Activated naive CD4-positive, alpha-beta T cell treated with anti-CD3 and anti-CD28 coated beads, Interleukin-2, amount 50 U/mL, for 24 hours (primary cell): ENCODE data around the gene SYNC.
A peak's percentile ranks its signal among the peaks of the same experiment; 100 is the strongest.
"Not testable (repeated sequence)": the region's sequence is repeated elsewhere in the genome, so short reads cannot be mapped to it uniquely, and the experiment has no call there.

Source experiments
- H3K27ac Mint-ChIP-seq: one replicate; pipeline ENCODE4 v1.8.0; 2021; ENCODE audit warnings: mild to moderate bottlenecking, mixed read lengths
- H3K27me3 Mint-ChIP-seq: one replicate; pipeline ENCODE4 v1.8.0; 2021; ENCODE audit warnings: mixed read lengths
- H3K36me3 Mint-ChIP-seq: one replicate; pipeline ENCODE4 v1.8.0; 2021; ENCODE audit warnings: mixed read lengths
- H3K4me1 Mint-ChIP-seq: one replicate; pipeline ENCODE4 v1.8.0; 2021; ENCODE audit warnings: mixed read lengths
- H3K4me3 Mint-ChIP-seq: one replicate; pipeline ENCODE4 v1.8.0; 2021; ENCODE audit warnings: mild to moderate bottlenecking, mixed read lengths
- H3K9me3 Mint-ChIP-seq: one replicate; pipeline ENCODE4 v1.8.0; 2021; ENCODE audit warnings: mixed read lengths

SYNC gene

DNA sequence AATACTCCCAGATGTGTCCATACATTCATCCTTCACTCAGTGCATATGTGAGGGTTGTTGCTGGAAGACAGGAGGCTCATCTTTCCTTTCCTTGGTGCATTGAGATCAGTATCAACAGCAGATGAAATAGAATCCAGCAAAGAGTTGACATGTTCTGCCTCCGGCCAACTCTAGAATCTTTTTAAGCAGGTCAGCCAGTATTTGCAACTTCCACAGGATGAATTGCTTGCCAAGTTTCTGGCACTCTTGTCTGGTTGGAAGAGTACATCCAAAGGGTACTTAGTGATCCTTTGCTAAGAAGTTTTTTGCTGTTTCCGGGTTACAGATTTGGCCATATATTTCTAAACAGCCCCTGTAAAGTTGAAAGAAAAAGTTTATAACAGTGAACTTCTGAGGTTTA, 21.1 kb downstream of the SYNC start:
- Mint-ChIP-seq H3K27ac (no peak overlapping the region), H3K4me3 (no peak overlapping the region), H3K27me3 (no peaks in the 10 kb centered on the region), H3K4me1 (peaks cover 7% of the 10 kb centered on the region), H3K36me3 (peaks cover 13% of the 10 kb centered on the region), H3K9me3 (no peaks in the 10 kb centered on the region)

DNA sequence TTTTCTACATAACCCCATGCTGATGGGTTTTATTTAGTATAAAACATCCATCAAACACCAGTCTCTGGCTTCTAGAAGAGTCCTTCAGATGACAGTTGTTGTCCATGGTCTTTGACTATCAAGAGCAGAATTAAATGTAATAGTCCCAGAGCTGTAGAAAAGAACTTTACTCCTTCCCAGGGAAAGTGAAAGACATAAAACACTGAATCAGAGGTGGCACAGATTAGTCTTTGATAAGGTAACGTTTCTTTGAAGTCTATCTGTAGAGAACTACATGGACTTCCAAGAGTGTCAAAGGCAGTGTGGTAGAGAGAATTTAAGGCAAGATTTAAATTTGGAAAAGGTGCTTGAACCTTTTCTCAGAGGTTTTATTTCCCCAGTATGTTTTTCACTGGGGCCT, 21.9 kb downstream of the SYNC start:
- Mint-ChIP-seq H3K27ac (peak overlapping the region; percentile 46), H3K36me3 (peaks cover 11% of the 10 kb centered on the region)

DNA sequence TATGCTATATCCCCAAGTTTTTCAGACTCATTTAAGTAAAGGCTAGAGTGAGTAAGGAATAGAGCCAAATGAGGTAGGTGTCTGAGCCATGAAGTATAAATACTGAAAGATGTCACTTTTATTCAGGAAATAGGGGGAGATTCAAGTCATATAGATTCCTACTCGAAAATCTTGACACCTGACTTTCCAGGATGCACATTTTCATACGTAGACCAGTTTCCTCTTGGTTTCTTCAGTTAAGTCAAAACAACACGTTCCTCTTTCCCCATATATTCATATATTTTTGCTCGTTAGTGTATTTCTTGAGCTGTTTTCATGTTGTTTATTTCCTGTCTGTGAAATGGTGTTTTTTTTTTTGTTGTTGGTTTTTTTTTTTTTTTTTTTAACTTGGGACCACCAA, 22.6 kb downstream of the SYNC start:
- H3K4me1 Mint-ChIP-seq, H3K27ac Mint-ChIP-seq, H3K27me3 Mint-ChIP-seq, H3K9me3 Mint-ChIP-seq, H3K4me3 Mint-ChIP-seq: not testable (repeated sequence)
- peaks cover 11% of the 10 kb centered on the region for H3K36me3 Mint-ChIP-seq

More for the DNA sequence above, 21.9 kb downstream of the SYNC start:
- H3K9me3 Mint-ChIP-seq = no peaks in the 10 kb centered on the region
- H3K4me1 Mint-ChIP-seq = peaks cover 7% of the 10 kb centered on the region
- no peaks in the 10 kb centered on the region for H3K27me3 Mint-ChIP-seq
- no peak overlapping the region for H3K4me3 Mint-ChIP-seq

DNA sequence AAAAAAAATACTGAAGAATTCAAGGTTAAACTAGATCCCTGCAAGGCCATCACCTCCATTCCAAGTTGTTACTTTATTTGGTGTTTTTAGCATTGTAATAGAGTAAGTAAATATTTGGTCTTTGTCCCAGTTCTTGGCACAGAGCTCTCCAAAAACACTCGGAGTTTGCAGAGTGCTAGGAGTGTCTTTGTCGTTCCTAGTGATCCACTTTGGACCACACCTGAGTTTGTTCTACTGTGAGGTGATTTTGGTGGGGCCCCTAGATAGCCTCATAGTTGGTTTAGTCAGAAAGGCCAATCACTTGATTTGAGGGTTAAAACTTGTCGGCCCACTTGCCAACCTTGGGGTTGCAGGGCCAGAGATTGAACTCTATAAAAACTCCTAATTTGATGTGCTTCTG, 25.6 kb downstream of the SYNC start:
- Mint-ChIP-seq H3K27ac (no peak overlapping the region), H3K36me3 (peaks cover 13% of the 10 kb centered on the region), H3K4me3 (no peak overlapping the region), H3K9me3 (no peaks in the 10 kb centered on the region), H3K4me1 (no peaks in the 10 kb centered on the region), H3K27me3 (no peaks in the 10 kb centered on the region)

DNA sequence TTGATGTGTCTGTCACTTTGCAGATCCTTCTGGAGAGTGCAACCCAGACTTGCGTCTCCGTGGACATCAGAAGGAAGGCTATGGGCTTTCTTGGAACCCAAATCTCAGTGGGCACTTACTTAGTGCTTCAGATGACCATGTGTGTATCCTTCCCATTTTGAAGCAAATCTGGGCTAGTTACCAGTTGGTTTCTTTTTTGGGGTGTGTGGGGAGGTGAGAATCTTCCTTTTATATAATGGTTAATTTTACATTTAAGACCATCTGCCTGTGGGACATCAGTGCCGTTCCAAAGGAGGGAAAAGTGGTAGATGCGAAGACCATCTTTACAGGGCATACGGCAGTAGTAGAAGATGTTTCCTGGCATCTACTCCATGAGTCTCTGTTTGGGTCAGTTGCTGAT, 33.9 kb downstream of the SYNC start:
- Mint-ChIP-seq H3K4me1 (peaks cover 11% of the 10 kb centered on the region), H3K36me3 (peaks cover 19% of the 10 kb centered on the region)
- H3K4me3 Mint-ChIP-seq, H3K9me3 Mint-ChIP-seq, H3K27me3 Mint-ChIP-seq, H3K27ac Mint-ChIP-seq: not testable (repeated sequence)

DNA sequence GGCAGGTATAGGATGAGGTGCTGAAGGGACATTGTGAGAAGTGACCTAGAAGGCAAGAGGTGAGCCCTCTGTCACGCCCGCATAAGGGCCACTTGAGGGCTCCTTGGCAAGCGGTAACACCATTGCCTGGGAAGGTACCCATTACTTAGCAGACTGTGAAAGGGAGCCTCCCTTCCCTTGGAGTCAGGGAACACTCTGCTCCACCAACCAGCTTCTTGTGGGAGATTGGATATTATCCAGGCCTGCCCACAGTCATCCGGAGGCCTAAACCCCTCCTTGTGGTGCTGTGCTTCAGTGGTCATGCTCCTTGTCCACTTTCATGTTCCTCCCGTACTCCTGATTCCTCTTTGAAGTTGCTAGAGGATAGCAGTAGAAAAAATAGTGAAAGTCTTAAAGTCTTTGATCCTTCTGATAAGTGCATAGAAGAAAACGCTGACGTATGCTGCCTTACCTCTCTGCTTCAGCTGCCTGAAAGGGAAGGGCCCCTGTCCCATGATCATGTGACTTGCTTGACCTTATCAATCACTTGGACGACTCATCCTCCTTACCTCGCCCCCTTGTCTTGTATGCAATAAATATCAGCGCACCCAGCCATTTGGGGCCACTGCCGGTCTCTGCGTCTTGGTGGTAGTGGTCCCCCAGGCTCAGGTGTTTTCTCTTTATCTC, 35.5 kb downstream of the SYNC start:
- Mint-ChIP-seq H3K36me3 (peaks cover 14% of the 10 kb centered on the region), H3K27ac (no peak overlapping the region), H3K9me3 (no peaks in the 10 kb centered on the region), H3K27me3 (no peaks in the 10 kb centered on the region), H3K4me1 (peaks cover 11% of the 10 kb centered on the region), H3K4me3 (no peak overlapping the region)

DNA sequence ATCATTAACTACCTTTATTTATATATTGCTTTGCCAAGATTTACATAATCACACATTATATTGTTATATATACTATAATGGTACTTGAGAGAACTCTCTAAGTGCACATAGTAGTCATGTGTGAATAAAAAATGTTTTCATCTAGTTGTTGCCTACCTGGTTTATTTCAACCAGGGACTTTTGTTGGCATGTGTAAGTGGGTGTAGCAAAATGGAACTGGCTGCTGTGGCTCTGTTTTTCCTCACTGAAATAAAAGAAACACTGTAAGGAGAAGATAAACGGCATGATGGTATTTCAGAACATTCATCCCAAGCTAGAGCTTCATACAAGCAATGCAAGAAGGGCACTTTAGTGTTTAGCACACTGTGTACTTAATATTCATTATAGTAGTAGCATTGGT, 36.7 kb downstream of the SYNC start:
- Mint-ChIP-seq H3K27me3 (no peaks in the 10 kb centered on the region), H3K9me3 (no peaks in the 10 kb centered on the region), H3K27ac (no peak overlapping the region), H3K36me3 (peaks cover 14% of the 10 kb centered on the region), H3K4me3 (no peak overlapping the region), H3K4me1 (peaks cover 12% of the 10 kb centered on the region)

DNA sequence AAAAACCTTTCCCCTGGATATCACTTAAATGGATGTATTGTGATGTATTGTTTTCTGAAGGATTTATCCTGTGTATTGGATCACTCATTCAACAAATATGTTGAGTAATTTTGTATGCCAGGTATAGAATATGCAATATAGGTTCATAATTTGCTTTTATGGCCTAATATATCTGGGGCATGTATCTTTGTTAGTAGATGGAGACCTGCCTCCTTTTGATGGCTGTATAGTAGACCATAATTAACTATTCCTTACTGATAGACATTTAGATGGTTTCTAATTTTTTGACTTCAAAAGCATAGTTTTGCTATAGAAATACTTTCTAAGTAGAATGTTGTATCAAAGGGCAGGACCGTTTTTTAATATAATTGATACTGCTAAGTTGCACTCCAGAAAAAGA, 43.0 kb downstream of the SYNC start:
- Mint-ChIP-seq H3K4me1 (peaks cover 30% of the 10 kb centered on the region), H3K27ac (no peak overlapping the region), H3K36me3 (peaks cover 22% of the 10 kb centered on the region), H3K27me3 (no peaks in the 10 kb centered on the region), H3K9me3 (no peaks in the 10 kb centered on the region), H3K4me3 (no peak overlapping the region)

DNA sequence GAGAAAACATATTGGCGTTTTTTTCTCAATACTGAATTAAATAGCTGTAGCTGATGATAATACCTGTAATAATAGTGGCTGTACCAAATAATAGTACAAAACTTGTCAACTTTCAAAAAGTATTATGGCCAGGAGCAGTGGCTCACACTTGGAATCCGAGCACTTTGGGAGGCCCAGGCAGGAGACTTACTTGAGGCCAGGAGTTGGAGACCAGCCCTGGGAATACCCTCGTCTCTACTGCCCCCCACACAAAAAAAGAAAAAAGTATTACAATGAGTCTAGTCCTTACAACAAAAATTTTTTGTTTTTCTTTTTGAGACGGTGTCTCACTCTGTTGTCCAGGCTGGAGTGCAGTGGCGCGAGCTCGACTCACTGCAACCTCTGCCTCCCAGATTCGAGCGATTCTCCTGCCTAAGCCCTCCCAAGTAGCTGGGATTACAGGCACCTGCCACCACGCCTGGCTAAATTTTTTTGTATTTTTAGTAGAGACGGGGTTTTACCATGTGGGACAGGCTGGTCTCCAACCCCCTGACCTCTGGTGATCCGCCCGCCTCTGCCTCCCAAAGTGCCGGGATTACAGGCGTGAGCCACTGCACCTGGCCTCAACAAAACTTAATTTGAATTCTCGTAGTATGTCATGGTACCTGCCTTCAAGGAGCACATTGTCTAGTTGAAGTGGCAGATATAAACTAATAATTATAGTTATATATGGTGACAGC, 50.2 kb downstream of the SYNC start:
- H3K36me3 Mint-ChIP-seq = peaks cover 23% of the 10 kb centered on the region
- no peaks in the 10 kb centered on the region for H3K27me3 Mint-ChIP-seq
- peak overlapping the region; percentile 91 for H3K4me3 Mint-ChIP-seq
- H3K4me1 Mint-ChIP-seq = peaks cover 55% of the 10 kb centered on the region
- no peaks in the 10 kb centered on the region for H3K9me3 Mint-ChIP-seq
- peak overlapping the region; percentile 96 for H3K27ac Mint-ChIP-seq

DNA sequence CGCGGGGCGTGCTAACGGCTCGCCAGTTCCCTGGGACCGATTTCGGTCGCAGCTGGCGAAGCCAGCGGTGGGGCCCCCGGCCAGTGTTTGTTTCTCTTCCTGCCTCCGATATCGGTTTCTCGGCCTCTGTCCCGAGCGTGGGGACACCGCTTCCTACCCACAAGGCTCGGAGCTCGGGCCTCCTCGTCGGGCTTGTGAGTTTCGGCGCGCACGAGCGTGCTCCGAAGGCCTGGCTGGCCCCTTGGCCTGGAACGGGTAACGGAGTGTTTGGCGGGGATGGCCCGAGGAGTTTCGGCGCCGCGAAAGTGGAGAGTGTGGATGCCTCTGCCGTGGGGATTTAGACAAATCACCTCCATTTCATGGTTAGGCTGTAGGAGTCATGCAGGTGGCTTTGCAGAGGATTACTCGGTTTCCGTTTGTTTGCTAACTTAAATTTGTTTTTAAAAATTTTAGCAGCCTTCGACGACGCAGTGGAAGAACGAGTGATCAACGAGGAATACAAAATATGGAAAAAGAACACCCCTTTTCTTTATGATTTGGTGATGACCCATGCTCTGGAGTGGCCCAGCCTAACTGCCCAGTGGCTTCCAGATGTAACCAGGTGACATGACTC, 51.0 kb downstream of the SYNC start:
- H3K27ac Mint-ChIP-seq = peak overlapping the region; percentile 96
- peak overlapping the region; percentile 91 for H3K4me3 Mint-ChIP-seq
- no peaks in the 10 kb centered on the region for H3K27me3 Mint-ChIP-seq
- H3K4me1 Mint-ChIP-seq = peaks cover 48% of the 10 kb centered on the region
- H3K36me3 Mint-ChIP-seq = peaks cover 20% of the 10 kb centered on the region
- H3K9me3 Mint-ChIP-seq = no peaks in the 10 kb centered on the region

DNA sequence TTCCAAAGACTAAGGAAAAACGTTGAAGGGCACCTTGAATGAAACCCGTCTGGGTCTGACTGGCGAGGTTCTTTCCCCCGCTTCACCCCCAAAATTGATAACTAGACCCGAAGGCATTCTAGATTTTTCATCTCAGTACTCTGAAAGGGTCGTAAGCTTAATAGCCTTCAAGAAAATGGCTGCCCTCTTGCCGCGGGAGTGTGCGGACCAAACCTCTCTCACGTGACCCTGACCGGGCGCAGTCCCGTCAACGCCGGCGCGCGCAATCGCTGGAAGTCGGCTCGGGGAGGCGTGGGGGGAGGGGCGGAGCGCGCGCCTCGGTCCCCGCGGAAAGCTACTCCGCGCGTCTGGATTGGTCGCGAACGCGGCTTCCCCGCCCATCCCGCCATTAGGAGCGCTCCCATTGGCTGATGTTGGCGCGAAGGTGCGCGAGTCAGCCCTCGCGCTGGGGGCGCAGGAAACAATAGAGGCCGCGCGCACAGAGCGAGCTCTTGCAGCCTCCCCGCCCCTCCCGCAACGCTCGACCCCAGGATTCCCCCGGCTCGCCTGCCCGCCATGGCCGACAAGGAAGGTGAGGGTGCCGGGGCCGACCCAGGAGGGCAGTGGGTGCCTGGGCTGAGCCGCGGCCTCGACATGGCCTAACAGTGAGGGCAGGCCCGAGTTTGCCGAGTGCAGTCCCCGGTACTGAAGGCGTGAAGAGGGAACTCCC, 51.7 kb downstream of the SYNC start, which contains the start of gene RBBP4:
Gene RBBP4, plus strand, starts transcription at position 457 of the 709 bp plus-strand sequence. Its CDS starts 99 bp downstream, at position 556.
- Mint-ChIP-seq H3K36me3 (peaks cover 20% of the 10 kb centered on the region), H3K4me3 (peak within 1 kb of the TSS; percentile 91), H3K27me3 (no peaks in the 10 kb centered on the region), H3K4me1 (peaks cover 48% of the 10 kb centered on the region), H3K9me3 (no peaks in the 10 kb centered on the region), H3K27ac (peak within 1 kb of the TSS; percentile 96)

DNA sequence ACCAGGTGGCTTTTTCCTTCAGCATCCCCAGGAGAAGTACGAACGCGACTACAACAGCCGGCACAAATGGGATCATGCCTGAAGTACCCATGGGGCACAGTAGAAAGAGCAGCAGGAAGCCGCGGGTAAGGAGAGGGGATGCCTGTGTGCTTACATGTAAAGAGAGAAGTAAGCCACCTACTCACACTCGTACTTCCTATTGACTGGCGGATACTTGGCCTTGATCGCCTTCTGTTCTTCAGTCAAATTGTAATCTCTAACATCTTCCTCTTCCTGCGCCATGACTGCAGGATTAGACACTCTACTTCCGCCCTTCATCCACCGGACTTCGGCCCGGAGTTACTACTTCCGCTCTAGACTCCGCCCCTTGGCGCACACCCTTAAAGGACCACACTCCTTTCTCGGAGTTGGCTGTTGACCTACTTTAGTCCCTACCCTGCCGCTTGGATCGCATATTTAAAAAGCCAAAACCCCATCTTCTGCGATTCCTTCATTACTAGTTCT, 52.3 kb downstream of the SYNC start, which contains the start of gene ZBTB8OS:
Gene ZBTB8OS, minus strand, starts transcription at position 303 of the 504 bp plus-strand sequence. Its CDS starts 21 bp downstream, at position 282.
- H3K36me3 Mint-ChIP-seq = peaks cover 15% of the 10 kb centered on the region
- H3K4me3 Mint-ChIP-seq = peak within 1 kb of the TSS; percentile 91
- H3K27me3 Mint-ChIP-seq = no peaks in the 10 kb centered on the region
- H3K27ac Mint-ChIP-seq = peak within 1 kb of the TSS; percentile 96
- no peaks in the 10 kb centered on the region for H3K9me3 Mint-ChIP-seq
- peaks cover 48% of the 10 kb centered on the region for H3K4me1 Mint-ChIP-seq

DNA sequence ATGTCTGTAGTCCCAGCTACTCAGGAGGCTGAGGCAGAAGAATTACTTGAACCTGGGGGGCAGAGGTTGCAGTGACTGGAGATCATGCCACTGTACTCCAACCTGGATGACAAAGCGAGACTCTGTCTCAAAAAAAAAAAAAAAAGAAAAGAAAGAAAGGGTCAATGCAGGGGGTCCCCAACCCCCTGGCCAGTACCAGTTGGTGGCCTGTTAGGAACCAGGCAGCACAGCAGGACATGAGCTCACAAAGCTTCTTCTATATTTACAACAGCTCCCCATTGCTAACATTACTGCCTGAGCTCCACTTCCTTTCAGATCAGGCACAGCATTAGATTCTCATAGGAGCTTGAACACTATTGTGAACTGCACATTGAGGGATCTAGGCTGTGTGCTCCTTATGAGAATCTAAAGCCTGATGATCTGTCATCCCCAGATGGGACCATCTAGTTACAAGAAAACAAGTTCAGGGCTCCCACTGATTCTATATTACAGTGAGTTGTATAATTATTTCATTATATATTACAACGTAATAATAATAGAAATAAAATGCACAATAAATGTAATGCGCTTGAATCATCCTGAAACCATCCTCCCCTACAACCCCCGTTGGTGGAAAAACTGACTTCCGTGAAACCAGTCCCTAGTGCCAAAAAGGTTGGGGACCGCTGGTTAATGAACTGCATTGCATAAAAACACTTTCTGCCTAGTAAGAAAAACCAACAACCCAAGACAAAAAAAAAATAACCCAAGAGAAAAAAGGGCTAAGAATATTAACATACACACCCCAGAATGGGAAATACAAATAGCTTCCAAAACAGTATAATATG, 55.0 kb downstream of the SYNC start:
- Mint-ChIP-seq H3K27ac (peak overlapping the region; percentile 60), H3K36me3 (peaks cover 7% of the 10 kb centered on the region), H3K4me1 (peaks cover 34% of the 10 kb centered on the region), H3K27me3 (no peaks in the 10 kb centered on the region), H3K9me3 (no peaks in the 10 kb centered on the region), H3K4me3 (peak overlapping the region; percentile 91)

DNA sequence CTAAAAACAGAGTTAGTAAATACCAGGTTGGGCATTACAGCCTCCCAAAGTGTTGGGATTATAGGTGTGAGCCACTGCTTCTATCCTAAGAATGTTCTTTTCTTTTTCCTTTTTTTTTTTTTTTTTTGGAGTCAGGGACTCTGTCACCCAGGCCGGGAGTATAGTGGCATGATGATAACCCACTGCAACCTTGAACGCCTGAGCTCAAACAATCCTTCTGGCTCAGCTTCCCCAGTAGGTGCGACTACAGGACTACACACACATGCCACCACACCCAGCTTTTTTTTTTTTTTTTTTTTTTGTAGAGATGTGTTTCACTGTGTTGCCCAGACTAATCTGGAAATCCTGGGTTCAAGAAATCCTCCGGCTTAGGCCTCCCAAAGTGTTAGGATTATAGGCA, 58.1 kb downstream of the SYNC start:
- Mint-ChIP-seq H3K36me3 (peaks cover 3% of the 10 kb centered on the region), H3K4me3 (no peak overlapping the region), H3K27ac (no peak overlapping the region), H3K9me3 (no peaks in the 10 kb centered on the region), H3K27me3 (no peaks in the 10 kb centered on the region), H3K4me1 (peaks cover 28% of the 10 kb centered on the region)
